IPS-15b (cell line): Measurements from ENCODE around the gene ATN1.

Experiments
- H3K27me3 ChIP-seq: one replicate; pipeline ENCODE4 v1.6.1; 2013; ENCODE audit warnings: low read length; ENCODE audit not compliant: control insufficient read depth, insufficient read depth
- H3K36me3 ChIP-seq: one replicate; pipeline ENCODE4 v1.6.1; 2013; ENCODE audit warnings: low read length; ENCODE audit not compliant: control insufficient read depth, insufficient read depth
- H3K4me1 ChIP-seq: one replicate; pipeline ENCODE4 v1.6.1; 2013; ENCODE audit warnings: mild to moderate bottlenecking, low read length; ENCODE audit not compliant: control insufficient read depth, insufficient read depth
- H3K4me3 ChIP-seq: one replicate; pipeline ENCODE4 v1.5.1; 2013; ENCODE audit warnings: low read depth, low read length
- H3K9ac ChIP-seq: one replicate; pipeline ENCODE4 v1.6.1; 2013; ENCODE audit warnings: low read depth, mild to moderate bottlenecking, low read length
- H3K9me3 ChIP-seq: one replicate; pipeline ENCODE4 v1.6.1; 2013; ENCODE audit warnings: mild to moderate bottlenecking, low read length; ENCODE audit not compliant: control insufficient read depth, insufficient read depth

The ATN1 gene

DNA sequence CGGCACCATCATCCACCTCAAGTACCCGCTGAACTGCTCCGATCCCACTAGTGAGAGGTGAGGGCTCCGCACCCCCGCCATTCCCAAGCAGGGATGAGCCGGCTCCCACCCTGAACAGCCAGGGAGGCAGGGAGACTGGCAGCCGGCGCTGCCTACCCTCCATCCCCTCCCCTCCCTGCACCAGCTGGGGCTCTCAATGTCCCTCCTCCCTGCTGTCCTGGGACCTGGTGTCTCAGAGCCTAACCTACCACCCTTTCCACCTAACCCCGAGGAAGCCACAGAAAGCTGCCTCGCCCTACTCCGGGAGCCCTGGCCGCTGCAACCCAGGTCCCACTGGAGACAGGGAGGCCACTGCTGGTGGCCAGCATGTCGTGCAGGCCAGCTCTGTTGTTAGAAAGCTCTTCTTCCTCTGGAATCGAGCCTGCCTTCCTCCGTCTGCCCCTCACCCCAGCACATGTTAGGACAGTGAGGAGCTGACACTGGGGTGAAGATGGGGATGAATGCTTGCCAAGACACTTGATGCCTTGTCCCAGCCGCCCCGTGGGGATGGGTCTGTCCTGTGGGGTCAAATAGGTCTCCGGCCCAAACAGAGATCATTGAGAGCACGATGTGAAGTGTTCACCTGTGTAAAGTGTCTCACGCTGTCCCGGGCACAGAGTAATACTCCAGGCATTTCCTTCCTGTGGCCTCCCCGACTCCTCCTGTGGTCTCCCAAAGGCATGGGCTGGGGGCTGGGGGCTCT, 24.5 kb downstream of the ATN1 start:
- H3K27me3 ChIP-seq: no peaks in the 10 kb centered on the region
- H3K9me3 ChIP-seq: no peaks in the 10 kb centered on the region
- H3K4me1 ChIP-seq: no peaks in the 10 kb centered on the region
- peaks cover 16% of the 10 kb centered on the region for H3K36me3 ChIP-seq
- no peak overlapping the region for H3K4me3 ChIP-seq
- no peak overlapping the region for H3K9ac ChIP-seq

GRCh38 chr12:6952863-6953441, 25.2 kb downstream of the ATN1 start:
- peaks cover 18% of the 10 kb centered on the region for H3K36me3 ChIP-seq
- no peaks in the 10 kb centered on the region for H3K4me1 ChIP-seq
- H3K27me3 ChIP-seq: no peaks in the 10 kb centered on the region
- H3K9me3 ChIP-seq: no peaks in the 10 kb centered on the region
- no peak overlapping the region for H3K4me3 ChIP-seq
- H3K9ac ChIP-seq: peak overlapping the region; percentile 54

GRCh38 chr12:6953442-6954315, 25.9 kb downstream of the ATN1 start:
- H3K36me3 ChIP-seq: peaks cover 18% of the 10 kb centered on the region
- H3K4me3 ChIP-seq: no peak overlapping the region
- H3K27me3 ChIP-seq: no peaks in the 10 kb centered on the region
- H3K4me1 ChIP-seq: no peaks in the 10 kb centered on the region
- H3K9me3 ChIP-seq: no peaks in the 10 kb centered on the region
- H3K9ac ChIP-seq: peak overlapping the region; percentile 54

GRCh38 chr12:6954316-6955107, 26.8 kb downstream of the ATN1 start:
- H3K9ac ChIP-seq: no peak overlapping the region
- H3K36me3 ChIP-seq: peaks cover 18% of the 10 kb centered on the region
- H3K27me3 ChIP-seq: no peaks in the 10 kb centered on the region
- no peaks in the 10 kb centered on the region for H3K9me3 ChIP-seq
- no peaks in the 10 kb centered on the region for H3K4me1 ChIP-seq
- H3K4me3 ChIP-seq: no peak overlapping the region

DNA sequence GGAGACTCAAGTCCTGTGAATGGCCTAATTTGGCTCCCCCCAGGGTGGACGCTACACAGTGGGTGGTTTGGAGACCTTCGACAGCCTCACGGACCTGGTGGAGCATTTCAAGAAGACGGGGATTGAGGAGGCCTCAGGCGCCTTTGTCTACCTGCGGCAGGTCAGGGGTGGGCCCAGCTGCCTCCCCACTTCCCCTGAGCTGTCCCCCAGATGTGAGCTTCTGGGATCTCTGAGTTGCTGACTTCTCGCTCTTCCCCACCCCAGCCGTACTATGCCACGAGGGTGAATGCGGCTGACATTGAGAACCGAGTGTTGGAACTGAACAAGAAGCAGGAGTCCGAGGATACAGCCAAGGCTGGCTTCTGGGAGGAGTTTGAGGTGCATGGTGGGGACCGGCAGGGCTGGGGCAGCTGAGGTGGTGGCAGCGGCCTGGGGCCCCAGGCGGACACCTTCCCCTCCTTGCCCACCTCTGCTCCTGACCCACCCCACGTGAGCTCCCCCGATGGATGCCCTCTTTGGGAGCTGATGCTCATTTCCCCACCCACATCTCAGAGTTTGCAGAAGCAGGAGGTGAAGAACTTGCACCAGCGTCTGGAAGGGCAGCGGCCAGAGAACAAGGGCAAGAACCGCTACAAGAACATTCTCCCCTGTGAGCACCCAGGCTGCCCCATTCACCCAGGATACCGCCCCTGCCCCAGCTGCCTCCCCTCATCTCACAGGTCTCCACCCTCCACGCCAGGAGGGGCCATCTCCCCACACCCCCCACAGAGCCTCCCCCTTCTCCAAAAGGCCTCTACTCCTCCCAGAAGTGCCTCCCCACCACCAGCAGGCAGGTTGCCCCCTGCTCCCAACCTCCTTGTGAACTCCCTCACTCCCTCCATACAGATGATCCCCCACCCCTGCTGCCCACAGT, 27.6 kb downstream of the ATN1 start:
- Histone ChIP-seq H3K4me1 (no peaks in the 10 kb centered on the region), H3K9me3 (no peaks in the 10 kb centered on the region), H3K27me3 (no peaks in the 10 kb centered on the region), H3K9ac (no peak overlapping the region), H3K4me3 (no peak overlapping the region), H3K36me3 (peaks cover 18% of the 10 kb centered on the region)

DNA sequence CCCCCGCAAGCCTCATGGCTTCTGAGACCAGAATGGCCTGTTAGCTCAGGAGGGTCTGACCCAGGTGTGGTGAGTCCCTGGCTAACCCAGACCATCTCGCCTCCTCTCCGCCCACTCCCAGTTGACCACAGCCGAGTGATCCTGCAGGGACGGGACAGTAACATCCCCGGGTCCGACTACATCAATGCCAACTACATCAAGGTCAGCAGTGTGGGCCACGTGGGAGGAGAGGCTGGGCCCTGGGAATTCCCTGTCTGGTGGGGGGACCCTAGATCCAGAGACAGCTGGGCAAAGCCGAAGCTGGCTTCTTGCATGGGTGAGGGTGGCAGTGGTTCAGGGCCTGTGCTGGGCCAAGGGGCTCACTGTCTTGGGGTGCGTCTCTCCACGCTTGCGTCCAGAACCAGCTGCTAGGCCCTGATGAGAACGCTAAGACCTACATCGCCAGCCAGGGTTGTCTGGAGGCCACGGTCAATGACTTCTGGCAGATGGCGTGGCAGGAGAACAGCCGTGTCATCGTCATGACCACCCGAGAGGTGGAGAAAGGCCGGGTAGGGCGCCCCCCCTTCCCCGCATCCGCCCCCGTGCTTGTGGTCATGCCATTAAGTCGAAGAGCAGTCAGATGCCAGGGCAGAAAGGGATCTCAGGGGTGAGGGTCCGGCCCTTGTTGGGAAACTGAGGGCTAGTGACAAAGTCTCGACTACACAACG, 28.4 kb downstream of the ATN1 start:
- no peak overlapping the region for H3K9ac ChIP-seq
- no peaks in the 10 kb centered on the region for H3K9me3 ChIP-seq
- peaks cover 18% of the 10 kb centered on the region for H3K36me3 ChIP-seq
- no peaks in the 10 kb centered on the region for H3K27me3 ChIP-seq
- no peak overlapping the region for H3K4me3 ChIP-seq
- peaks cover 7% of the 10 kb centered on the region for H3K4me1 ChIP-seq

GRCh38 chr12:6957151-6957701, 29.5 kb downstream of the ATN1 start:
- Histone ChIP-seq H3K27me3 (no peaks in the 10 kb centered on the region), H3K4me3 (no peak overlapping the region), H3K9me3 (no peaks in the 10 kb centered on the region), H3K4me1 (peaks cover 11% of the 10 kb centered on the region), H3K36me3 (peaks cover 15% of the 10 kb centered on the region), H3K9ac (no peak overlapping the region)

DNA sequence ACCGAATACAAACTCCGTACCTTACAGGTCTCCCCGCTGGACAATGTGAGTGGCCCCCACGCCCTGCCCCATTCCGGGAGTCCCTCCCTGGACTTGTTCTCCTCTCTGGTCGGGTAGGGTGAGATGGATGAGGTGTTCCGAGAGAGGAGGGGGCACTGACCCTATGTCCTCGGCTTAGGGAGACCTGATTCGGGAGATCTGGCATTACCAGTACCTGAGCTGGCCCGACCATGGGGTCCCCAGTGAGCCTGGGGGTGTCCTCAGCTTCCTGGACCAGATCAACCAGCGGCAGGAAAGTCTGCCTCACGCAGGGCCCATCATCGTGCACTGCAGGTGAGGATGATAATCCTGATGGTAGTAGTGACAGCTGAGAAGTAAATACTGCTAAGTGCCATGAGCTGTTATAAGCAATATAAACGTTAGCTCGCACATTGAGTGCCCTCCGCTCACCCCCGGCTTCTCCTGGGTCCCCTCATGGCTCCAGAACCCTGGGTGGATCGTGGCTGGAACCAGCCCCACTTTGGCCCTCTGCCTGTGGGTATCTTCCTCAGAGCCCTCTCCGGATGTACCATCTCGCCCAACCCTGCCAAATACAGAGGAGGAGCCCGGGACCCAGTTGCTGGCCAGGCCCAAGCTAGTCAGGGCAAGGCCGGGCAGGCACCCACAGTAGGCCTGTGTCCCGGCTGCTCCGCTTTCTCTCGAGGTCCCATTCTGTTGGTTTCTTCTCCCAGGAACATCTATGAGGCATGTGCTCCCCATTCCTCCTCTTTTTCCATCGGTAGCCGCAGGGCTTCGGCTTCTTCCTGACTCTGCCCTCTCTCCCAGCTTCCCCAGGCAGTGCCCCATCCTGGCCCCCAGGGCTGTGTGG, 30.2 kb downstream of the ATN1 start:
- peaks cover 15% of the 10 kb centered on the region for H3K36me3 ChIP-seq
- no peaks in the 10 kb centered on the region for H3K9me3 ChIP-seq
- H3K4me3 ChIP-seq: no peak overlapping the region
- peaks cover 11% of the 10 kb centered on the region for H3K4me1 ChIP-seq
- no peak overlapping the region for H3K9ac ChIP-seq
- H3K27me3 ChIP-seq: no peaks in the 10 kb centered on the region

GRCh38 chr12:6958609-6959057, 30.9 kb downstream of the ATN1 start:
- Histone ChIP-seq H3K9ac (no peak overlapping the region), H3K9me3 (no peaks in the 10 kb centered on the region), H3K36me3 (peaks cover 15% of the 10 kb centered on the region), H3K4me3 (no peak overlapping the region), H3K27me3 (no peaks in the 10 kb centered on the region), H3K4me1 (peaks cover 11% of the 10 kb centered on the region)
